Stimulated activated CD8-positive, alpha-beta memory T cell treated with anti-CD3 and anti-CD28 coated beads, Interleukin-15, amount 100 ng/mL, for 48 hours (primary cell): Measurements from ENCODE around the gene PITRM1.
"Not testable (repeated sequence)": the region's sequence is repeated elsewhere in the genome, so short reads cannot be mapped to it uniquely, and the experiment has no call there.

Experiments used
- DNase-seq, 2 donors: peaks; one replicate each; pipeline ENCODE4 v3.0.0-alpha.2; 2020; ENCODE audit warnings: low read depth in 2 of 2

Gene PITRM1

GRCh38 chr10:3123571-3124411 is 48.8 kb downstream of the PITRM1 start:
- DNase-seq: no peak

GRCh38 chr10:3122486-3123205 is 49.9 kb downstream of the PITRM1 start:
- DNase-seq: no peak

- DNase-seq: no peak
Measured at GRCh38 chr10:3122034-3122433, 50.5 kb downstream of the PITRM1 start.

GRCh38 chr10:3119796-3120459 is 52.7 kb downstream of the PITRM1 start:
- no peak for DNase-seq

- no peak for DNase-seq
Measured at GRCh38 chr10:3118641-3119091, 53.9 kb downstream of the PITRM1 start.

GRCh38 chr10:3117486-3117885 is 55.1 kb downstream of the PITRM1 start:
- no peak for DNase-seq

- no peak for DNase-seq
Measured at GRCh38 chr10:3116508-3117100, 56.0 kb downstream of the PITRM1 start.

GRCh38 chr10:3115685-3116084 is 56.9 kb downstream of the PITRM1 start:
- DNase-seq: no peak

- DNase-seq: no peak
Measured at GRCh38 chr10:3113343-3113720, 59.2 kb downstream of the PITRM1 start.

- DNase-seq: no peak
Measured at GRCh38 chr10:3111621-3112163, 60.9 kb downstream of the PITRM1 start.

GRCh38 chr10:3110782-3111620 is 61.6 kb downstream of the PITRM1 start:
- DNase-seq: no peak

- no peak for DNase-seq
Measured at GRCh38 chr10:3109633-3110032, 62.9 kb downstream of the PITRM1 start.

GRCh38 chr10:3109196-3109595 is 63.4 kb downstream of the PITRM1 start:
- DNase-seq: no peak

GRCh38 chr10:3108575-3109105 is 63.9 kb downstream of the PITRM1 start:
- DNase-seq: no peak

- DNase-seq: no peak
Measured at GRCh38 chr10:3108033-3108432, 64.5 kb downstream of the PITRM1 start.

GRCh38 chr10:3107426-3107961 is 65.1 kb downstream of the PITRM1 start:
- no peak for DNase-seq

GRCh38 chr10:3106928-3107425 is 65.6 kb downstream of the PITRM1 start:
- no peak for DNase-seq

GRCh38 chr10:3106328-3106727 is 66.3 kb downstream of the PITRM1 start:
- not testable (repeated sequence) for DNase-seq

- no peak for DNase-seq
Measured at GRCh38 chr10:3105905-3106304, 66.7 kb downstream of the PITRM1 start.

- no peak for DNase-seq
Measured at GRCh38 chr10:3105166-3105565, 67.4 kb downstream of the PITRM1 start.
